ENCODE measurements around the gene AHR. TPM values are rescaled to one million over a fixed set of nuclear protein-coding genes. Genes with fewer than 3 reads are reported as not detected.
A peak's percentile ranks its signal among the peaks of the same experiment; 100 is the strongest.
"Not testable (repeated sequence)": the region's sequence is repeated elsewhere in the genome, so short reads cannot be mapped to it uniquely, and the experiment has no call there.

Gene AHR
- total and polyA plus RNA-seq, 4 donors = 22.8 to 413 (median 67.5) TPM

- Histone ChIP-seq H3K4me3 (no peak overlapping the region), H3K27ac (ENCODE audit: low read depth in 1 of 2, low read length in 1 of 2) (no peak overlapping the region), H3K9ac (ENCODE audit: insufficient read depth in 1 of 2, low read length in 2 of 2) (no peak overlapping the region), H3K36me3 (ENCODE audit: control insufficient read depth in 4 of 4, insufficient read depth in 4 of 4, low read length in 4 of 4) (no peaks in the 10 kb centered on the region), H3K27me3 (ENCODE audit: control insufficient read depth in 3 of 3, insufficient read depth in 3 of 3, low read length in 2 of 3) (no peaks in the 10 kb centered on the region), H3K4me1 (ENCODE audit: control insufficient read depth in 5 of 5, insufficient read depth in 5 of 5, low read length in 5 of 5) (peaks cover 0 to 15% (median 0%) of the 10 kb centered on the region in 5 donors), H3K9me3 (ENCODE audit: control insufficient read depth in 4 of 4, insufficient read depth in 3 of 4, low read length in 3 of 4) (peaks cover 0 to 6% (median 2%) of the 10 kb centered on the region in 4 donors)
- ATAC-seq (ENCODE audit: insufficient read depth, low FRiP score) (no peak), DNase-seq (no peak)
- 92 to 94% methylated on average over 2 of the region's 2 CpGs for WGBS, 2 donors
- no peak for TF ChIP-seq CTCF (IDR thresholded peaks at IDR 0.05; ENCODE audit: control extremely low read depth, extremely low read depth)
These were observed 92.9 kb downstream of the AHR start for GRCh38 chr7:17391366-17391765.

DNA sequence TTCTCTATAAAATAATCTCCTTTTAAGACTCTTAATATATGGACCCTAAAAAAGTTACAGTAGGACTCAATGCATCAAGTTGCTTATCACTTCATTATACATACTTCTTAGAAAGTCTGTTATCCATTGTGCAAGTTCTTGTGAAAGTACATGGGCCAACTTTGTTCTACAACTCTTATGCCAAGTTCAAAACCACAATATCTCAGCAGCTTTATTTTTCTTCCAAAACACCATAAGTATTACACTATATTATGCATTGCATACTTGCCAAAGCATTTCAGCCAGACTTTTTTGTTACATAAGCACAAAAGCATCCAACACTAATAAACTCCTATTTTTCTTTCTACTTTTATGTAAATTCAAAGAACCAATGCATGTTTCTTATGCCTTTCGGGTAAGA, 94.4 kb downstream of the AHR start:
- peaks cover 0 to 15% (median 0%) of the 10 kb centered on the region in 5 donors for H3K4me1 ChIP-seq (ENCODE audit: control insufficient read depth in 5 of 5, insufficient read depth in 5 of 5, low read length in 5 of 5)
- no peak overlapping the region for H3K4me3 ChIP-seq
- WGBS, 2 donors = 86 to 87% methylated on average over 1 of the region's 1 CpG
- peaks cover 0 to 6% (median 2%) of the 10 kb centered on the region in 4 donors for H3K9me3 ChIP-seq (ENCODE audit: control insufficient read depth in 4 of 4, insufficient read depth in 3 of 4, low read length in 3 of 4)
- no peaks in the 10 kb centered on the region for H3K36me3 ChIP-seq (ENCODE audit: control insufficient read depth in 4 of 4, insufficient read depth in 4 of 4, low read length in 4 of 4)
- no peak for TF ChIP-seq CTCF (IDR thresholded peaks at IDR 0.05; ENCODE audit: control extremely low read depth, extremely low read depth)
- no peak for ATAC-seq (ENCODE audit: insufficient read depth, low FRiP score)
- H3K9ac ChIP-seq (ENCODE audit: insufficient read depth in 1 of 2, low read length in 2 of 2) = no peak overlapping the region
- DNase-seq = peak in 2 of 3 donors; percentile 85 to 92
- H3K27ac ChIP-seq (ENCODE audit: low read depth in 1 of 2, low read length in 1 of 2) = no peak overlapping the region
- no peaks in the 10 kb centered on the region for H3K27me3 ChIP-seq (ENCODE audit: control insufficient read depth in 3 of 3, insufficient read depth in 3 of 3, low read length in 2 of 3)

DNA sequence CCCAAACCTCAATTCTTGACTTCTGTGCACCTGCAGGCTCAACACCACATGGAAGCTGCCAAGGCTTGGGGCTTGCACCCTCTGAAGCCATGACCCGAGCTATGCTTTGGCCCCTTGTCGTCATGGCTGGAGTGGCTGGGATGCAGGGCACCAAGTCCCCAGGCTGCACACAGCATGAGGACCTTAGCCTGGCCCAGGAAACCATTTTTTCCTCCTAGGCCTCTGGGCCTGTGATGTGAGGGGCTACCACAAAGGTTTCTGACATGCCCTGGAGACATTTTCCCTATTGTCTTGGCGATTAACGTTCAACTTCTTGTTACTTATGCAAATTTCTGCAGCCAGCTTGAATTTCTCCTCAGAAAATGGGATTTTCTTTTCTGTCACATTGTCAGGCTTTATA, 96.1 kb downstream of the AHR start:
- 90 to 99% methylated on average over 4 of the region's 4 CpGs for WGBS, 2 donors
- peaks cover 0 to 15% (median 0%) of the 10 kb centered on the region in 5 donors for H3K4me1 ChIP-seq (ENCODE audit: control insufficient read depth in 5 of 5, insufficient read depth in 5 of 5, low read length in 5 of 5)
- H3K27ac ChIP-seq (ENCODE audit: low read depth in 1 of 2, low read length in 1 of 2) = not testable (repeated sequence)

More for the DNA sequence above, 96.1 kb downstream of the AHR start:
- DNase-seq; H3K4me3 ChIP-seq; H3K9me3 ChIP-seq (ENCODE audit: control insufficient read depth in 4 of 4, insufficient read depth in 3 of 4, low read length in 3 of 4); H3K27me3 ChIP-seq (ENCODE audit: control insufficient read depth in 3 of 3, insufficient read depth in 3 of 3, low read length in 2 of 3); ATAC-seq (ENCODE audit: insufficient read depth, low FRiP score); H3K9ac ChIP-seq (ENCODE audit: insufficient read depth in 1 of 2, low read length in 2 of 2); H3K36me3 ChIP-seq (ENCODE audit: control insufficient read depth in 4 of 4, insufficient read depth in 4 of 4, low read length in 4 of 4): not testable (repeated sequence)

Small RNAs within 50 kb of the gene (small RNA-seq; reads per million reads assigned to genes)
- gene RF00092 (ENCODE audit: low replicate concordance) = not detected

Data from lung (tissue), 13 donors.